WERI-Rb-1 (cell line): ENCODE data around the gene MS4A18.

Source experiments
- DNase-seq: peaks from one replicate; pipeline ENCODE4 v3.0.0-alpha.2; 2020
- H3K27ac ChIP-seq: fragments of 250-450 bp; sonication (Bioruptor Pico); 2 replicates; pipeline ENCODE4 v1.5.1; 2020; ENCODE audit warnings: mild to moderate bottlenecking, moderate library complexity
- H3K27me3 ChIP-seq: fragments of 250-450 bp; sonication (Bioruptor Pico); 2 replicates; pipeline ENCODE4 v1.5.1; 2021; ENCODE audit warnings: mild to moderate bottlenecking, low read depth, moderate library complexity; ENCODE audit not compliant: insufficient read depth, severe bottlenecking
- H3K36me3 ChIP-seq: fragments of 250-450 bp; sonication (Bioruptor Pico); 2 replicates; pipeline ENCODE4 v1.5.1; 2020; ENCODE audit warnings: mild to moderate bottlenecking, moderate library complexity
- H3K4me3 ChIP-seq: 2 replicates; pipeline ENCODE4 v1.5.1; 2011; ENCODE audit warnings: low read depth, mild to moderate bottlenecking, control low read depth, low read length
- H3K9me3 ChIP-seq: fragments of 250-450 bp; sonication (Bioruptor Pico); 2 replicates; pipeline ENCODE4 v1.5.1; 2021; ENCODE audit warnings: mild to moderate bottlenecking, moderate library complexity; ENCODE audit not compliant: severe bottlenecking
- CTCF ChIP-seq: IDR thresholded peaks from 2 replicates; pipeline ENCODE4 v1.5.1; 2011; ENCODE audit warnings: low read depth, mild to moderate bottlenecking, control low read depth, inconsistent platforms, low read length

MS4A18 gene

GRCh38 chr11:60741421-60741820, 16.9 kb downstream of the MS4A18 start:
- Histone ChIP-seq H3K36me3 (no peaks in the 10 kb centered on the region), H3K27me3 (peaks cover 7% of the 10 kb centered on the region), H3K4me3 (no peak overlapping the region), H3K27ac (no peak overlapping the region), H3K9me3 (no peaks in the 10 kb centered on the region)
- DNase-seq = no peak
- no peak for TF ChIP-seq CTCF

- DNase-seq = no peak
- H3K36me3 ChIP-seq = no peaks in the 10 kb centered on the region
- no peaks in the 10 kb centered on the region for H3K9me3 ChIP-seq
- no peak overlapping the region for H3K4me3 ChIP-seq
- no peak for TF ChIP-seq CTCF
- H3K27ac ChIP-seq = no peak overlapping the region
- H3K27me3 ChIP-seq = peaks cover 7% of the 10 kb centered on the region
These were observed 18.5 kb downstream of the MS4A18 start for GRCh38 chr11:60743058-60743457.

GRCh38 chr11:60744114-60744513, 19.6 kb downstream of the MS4A18 start:
- Histone ChIP-seq H3K36me3 (no peaks in the 10 kb centered on the region), H3K9me3 (no peaks in the 10 kb centered on the region), H3K27ac (no peak overlapping the region), H3K4me3 (no peak overlapping the region), H3K27me3 (peaks cover 3% of the 10 kb centered on the region)
- DNase-seq = no peak
- no peak for TF ChIP-seq CTCF

GRCh38 chr11:60747359-60747873, 22.9 kb downstream of the MS4A18 start:
- no peak for DNase-seq
- H3K4me3 ChIP-seq = no peak overlapping the region
- TF ChIP-seq CTCF = no peak
- peaks cover 2% of the 10 kb centered on the region for H3K27me3 ChIP-seq
- no peaks in the 10 kb centered on the region for H3K36me3 ChIP-seq
- no peaks in the 10 kb centered on the region for H3K9me3 ChIP-seq
- H3K27ac ChIP-seq = no peak overlapping the region

GRCh38 chr11:60748225-60748624, 23.7 kb downstream of the MS4A18 start:
- H3K27ac ChIP-seq = no peak overlapping the region
- H3K27me3 ChIP-seq = peaks cover 5% of the 10 kb centered on the region
- H3K9me3 ChIP-seq = no peaks in the 10 kb centered on the region
- TF ChIP-seq CTCF = no peak
- DNase-seq = no peak
- no peaks in the 10 kb centered on the region for H3K36me3 ChIP-seq
- no peak overlapping the region for H3K4me3 ChIP-seq

- Histone ChIP-seq H3K27ac (no peak overlapping the region), H3K4me3 (no peak overlapping the region), H3K36me3 (no peaks in the 10 kb centered on the region), H3K9me3 (no peaks in the 10 kb centered on the region), H3K27me3 (peaks cover 8% of the 10 kb centered on the region)
- no peak for TF ChIP-seq CTCF
- DNase-seq = no peak
These were observed 24.3 kb downstream of the MS4A18 start for GRCh38 chr11:60748821-60749220.
